ENCODE results near the gene SLC43A2.

- TF ChIP-seq CTCF (IDR thresholded peaks at IDR 0.05) (no peak), POLR2A (IDR thresholded peaks at IDR 0.05) (no peak)
These were observed 68.4 kb downstream of the SLC43A2 start for GRCh38 chr17:1560101-1560857.

Measured in sigmoid colon (tissue), 3 donors.